Karpas-422 (cell line): ENCODE results near the gene CMA1. TPM values are rescaled to one million over a fixed set of nuclear protein-coding genes. Genes with fewer than 3 reads are reported as not detected.
A peak's percentile ranks its signal among the peaks of the same experiment; 100 is the strongest.
"Not testable (repeated sequence)": the region's sequence is repeated elsewhere in the genome, so short reads cannot be mapped to it uniquely, and the experiment has no call there.

Source experiments
- DNase-seq: peaks from one replicate; pipeline ENCODE4 v3.0.0-alpha.2; 2015
- H2AFZ ChIP-seq: fragments of 200-600 bp; sonication (generic); 2 replicates; pipeline ENCODE4 v1.6.1; 2014; ENCODE audit warnings: antibody characterized with exemption, low read length, mixed read lengths
- H3K27ac ChIP-seq: fragments of 200-600 bp; sonication (generic); 2 replicates; pipeline ENCODE4 v1.5.1; 2014; ENCODE audit warnings: mild to moderate bottlenecking, low read length, moderate library complexity
- H3K27me3 ChIP-seq: fragments of 200-600 bp; sonication (generic); 2 replicates; pipeline ENCODE4 v1.6.1; 2014; ENCODE audit warnings: low read length, mixed read lengths
- H3K36me3 ChIP-seq: fragments of 200-600 bp; sonication (generic); 2 replicates; pipeline ENCODE4 v1.6.1; 2014; ENCODE audit warnings: low read length, mixed read lengths; ENCODE audit not compliant: insufficient read depth
- H3K4me1 ChIP-seq: fragments of 200-600 bp; sonication (generic); 2 replicates; pipeline ENCODE4 v1.6.1; 2014; ENCODE audit warnings: mild to moderate bottlenecking, low read length, mixed read lengths
- H3K4me2 ChIP-seq: fragments of 200-600 bp; sonication (generic); 2 replicates; pipeline ENCODE4 v1.6.1; 2014; ENCODE audit warnings: low read length, low read depth, mild to moderate bottlenecking; ENCODE audit not compliant: poor library complexity, severe bottlenecking
- H3K4me3 ChIP-seq: fragments of 200-600 bp; sonication (generic); 2 replicates; pipeline ENCODE4 v1.5.1; 2014; ENCODE audit warnings: mild to moderate bottlenecking, antibody characterized with exemption, low read length, mixed read lengths
- H3K79me2 ChIP-seq: fragments of 200-600 bp; sonication (generic); 2 replicates; pipeline ENCODE4 v1.6.1; 2014; ENCODE audit warnings: mild to moderate bottlenecking, low read length, mixed read lengths
- H3K9ac ChIP-seq: fragments of 200-600 bp; sonication (generic); 2 replicates; pipeline ENCODE4 v1.6.0; 2014; ENCODE audit warnings: low read length
- H3K9me2 ChIP-seq: fragments of 200-600 bp; sonication (generic), shearing (Covaris generic); replicated peaks from 2 replicates; pipeline ENCODE4 v1.6.0; 2014; ENCODE audit warnings: mild to moderate bottlenecking, low read length, moderate library complexity; ENCODE audit not compliant: insufficient read depth
- H3K9me3 ChIP-seq: fragments of 300-700, 200-600 bp; sonication (generic); 2 replicates; pipeline ENCODE4 v1.6.1; 2014; ENCODE audit warnings: low read length, mixed read lengths
- H4K20me1 ChIP-seq: fragments of 200-600 bp; sonication (generic); 2 replicates; pipeline ENCODE4 v1.6.1; 2014; ENCODE audit warnings: mild to moderate bottlenecking, antibody characterized with exemption, low read length, low read depth; ENCODE audit not compliant: insufficient read depth
- total RNA-seq: library from RNA; depleted of rRNA; stranded (reverse); fragments of >200 nt; shearing (Covaris generic); gene quantifications from 2 replicates; pipeline ENCODE4 v1.2.3, GENCODE V29; 2014; ENCODE audit warnings: low replicate concordance

CMA1 gene
- total RNA-seq, 1 experiment from 2014 or later, result not detected

DNA sequence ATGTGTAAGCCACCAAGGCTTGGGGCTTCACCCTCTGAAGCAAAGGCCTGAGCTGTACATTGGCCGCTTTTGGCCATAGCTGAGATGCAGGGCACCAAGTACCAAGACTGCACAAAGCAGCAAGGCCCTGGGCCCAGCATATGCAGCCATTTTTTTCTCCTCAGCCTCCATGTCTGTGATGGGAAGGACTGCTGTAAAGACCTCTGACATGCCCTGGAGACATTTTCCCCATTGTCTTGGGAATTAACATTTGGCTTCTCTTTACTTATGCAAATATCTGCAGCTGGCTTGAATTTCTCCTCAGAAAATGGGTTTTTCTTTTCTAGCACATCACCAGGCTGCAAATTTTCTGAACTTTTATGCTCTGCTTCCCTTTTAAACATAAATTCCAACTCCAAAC lies 28.1 kb downstream of the CMA1 start:
- not testable (repeated sequence) for H3K79me2 ChIP-seq, H3K4me3 ChIP-seq, H3K27me3 ChIP-seq, H3K36me3 ChIP-seq, H4K20me1 ChIP-seq, H3K27ac ChIP-seq, H3K9ac ChIP-seq, H3K9me3 ChIP-seq, H3K4me2 ChIP-seq, DNase-seq, H3K9me2 ChIP-seq, H2AFZ ChIP-seq
- H3K4me1 ChIP-seq, result peaks cover 19% of the 10 kb centered on the region

GRCh38 chr14:24475261-24475660 lies 32.8 kb downstream of the CMA1 start:
- Histone ChIP-seq H3K27ac (no peak overlapping the region), H3K9me2 (no peaks in the 10 kb centered on the region), H4K20me1 (no peaks in the 10 kb centered on the region), H3K36me3 (no peaks in the 10 kb centered on the region), H3K4me1 (peaks cover 7% of the 10 kb centered on the region), H3K9me3 (no peaks in the 10 kb centered on the region), H3K9ac (no peak overlapping the region), H3K4me2 (no peak overlapping the region), H3K27me3 (no peaks in the 10 kb centered on the region), H3K79me2 (no peaks in the 10 kb centered on the region), H3K4me3 (no peak overlapping the region), H2AFZ (no peak overlapping the region)
- no peak for DNase-seq

- no peaks in the 10 kb centered on the region for H3K9me3 ChIP-seq
- no peak overlapping the region for H3K9ac ChIP-seq
- no peaks in the 10 kb centered on the region for H3K79me2 ChIP-seq
- no peaks in the 10 kb centered on the region for H3K9me2 ChIP-seq
- no peaks in the 10 kb centered on the region for H3K36me3 ChIP-seq
- H3K27me3 ChIP-seq, result no peaks in the 10 kb centered on the region
- no peak overlapping the region for H3K4me3 ChIP-seq
- H3K4me1 ChIP-seq, result peaks cover 6% of the 10 kb centered on the region
- no peaks in the 10 kb centered on the region for H4K20me1 ChIP-seq
- H2AFZ ChIP-seq, result no peak overlapping the region
- peak; percentile 19 for DNase-seq
- H3K4me2 ChIP-seq, result no peak overlapping the region
- no peak overlapping the region for H3K27ac ChIP-seq
These were observed 34.9 kb downstream of the CMA1 start for GRCh38 chr14:24473211-24473610.

GRCh38 chr14:24470450-24470849 lies 37.6 kb downstream of the CMA1 start:
- H3K4me1 ChIP-seq, H2AFZ ChIP-seq, H4K20me1 ChIP-seq, H3K9ac ChIP-seq, H3K36me3 ChIP-seq, H3K27ac ChIP-seq, H3K79me2 ChIP-seq, H3K9me3 ChIP-seq, H3K27me3 ChIP-seq, H3K4me2 ChIP-seq, H3K4me3 ChIP-seq, DNase-seq, H3K9me2 ChIP-seq: not testable (repeated sequence)

- H3K9me3 ChIP-seq, result no peaks in the 10 kb centered on the region
These were observed 42.3 kb downstream of the CMA1 start for GRCh38 chr14:24465805-24466204.

DNA sequence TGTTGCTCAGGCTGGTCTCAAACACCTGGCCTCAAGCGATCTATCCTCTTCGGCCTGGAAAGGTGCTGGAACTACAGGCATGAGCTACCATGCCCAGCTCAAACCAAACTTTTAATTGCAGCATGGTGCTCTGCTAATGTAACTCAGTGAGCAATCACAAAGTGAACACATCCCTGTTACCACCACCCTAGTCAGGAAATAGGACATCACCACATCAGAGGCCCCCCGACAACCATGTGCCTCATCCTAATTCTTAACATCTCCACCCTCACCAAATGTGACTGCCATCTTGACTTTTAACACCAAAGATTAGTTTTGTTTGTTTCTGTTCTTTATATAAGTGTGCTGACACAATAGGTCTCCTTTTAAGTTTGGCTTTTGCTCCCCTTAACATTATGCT lies 42.7 kb downstream of the CMA1 start:
- no peak overlapping the region for H2AFZ ChIP-seq
- no peak for DNase-seq
- no peak overlapping the region for H3K4me3 ChIP-seq
- no peak overlapping the region for H3K4me2 ChIP-seq
- H3K36me3 ChIP-seq, result no peaks in the 10 kb centered on the region
- H3K79me2 ChIP-seq, result no peaks in the 10 kb centered on the region
- H3K9me2 ChIP-seq, result no peaks in the 10 kb centered on the region
- H3K9me3 ChIP-seq, result no peaks in the 10 kb centered on the region
- H3K27ac ChIP-seq, result no peak overlapping the region
- H3K9ac ChIP-seq, result no peak overlapping the region
- no peaks in the 10 kb centered on the region for H3K27me3 ChIP-seq
- no peaks in the 10 kb centered on the region for H4K20me1 ChIP-seq
- peaks cover 13% of the 10 kb centered on the region for H3K4me1 ChIP-seq

More at GRCh38 chr14:24465805-24466204, 42.3 kb downstream of the CMA1 start:
- H3K79me2 ChIP-seq, result no peaks in the 10 kb centered on the region
- no peak overlapping the region for H2AFZ ChIP-seq
- no peak overlapping the region for H3K27ac ChIP-seq
- no peaks in the 10 kb centered on the region for H3K27me3 ChIP-seq
- peaks cover 13% of the 10 kb centered on the region for H3K4me1 ChIP-seq
- H4K20me1 ChIP-seq, result no peaks in the 10 kb centered on the region
- no peak overlapping the region for H3K4me3 ChIP-seq
- H3K9me2 ChIP-seq, result no peaks in the 10 kb centered on the region
- H3K36me3 ChIP-seq, result no peaks in the 10 kb centered on the region
- no peak overlapping the region for H3K4me2 ChIP-seq
- H3K9ac ChIP-seq, result no peak overlapping the region
- no peak for DNase-seq

DNA sequence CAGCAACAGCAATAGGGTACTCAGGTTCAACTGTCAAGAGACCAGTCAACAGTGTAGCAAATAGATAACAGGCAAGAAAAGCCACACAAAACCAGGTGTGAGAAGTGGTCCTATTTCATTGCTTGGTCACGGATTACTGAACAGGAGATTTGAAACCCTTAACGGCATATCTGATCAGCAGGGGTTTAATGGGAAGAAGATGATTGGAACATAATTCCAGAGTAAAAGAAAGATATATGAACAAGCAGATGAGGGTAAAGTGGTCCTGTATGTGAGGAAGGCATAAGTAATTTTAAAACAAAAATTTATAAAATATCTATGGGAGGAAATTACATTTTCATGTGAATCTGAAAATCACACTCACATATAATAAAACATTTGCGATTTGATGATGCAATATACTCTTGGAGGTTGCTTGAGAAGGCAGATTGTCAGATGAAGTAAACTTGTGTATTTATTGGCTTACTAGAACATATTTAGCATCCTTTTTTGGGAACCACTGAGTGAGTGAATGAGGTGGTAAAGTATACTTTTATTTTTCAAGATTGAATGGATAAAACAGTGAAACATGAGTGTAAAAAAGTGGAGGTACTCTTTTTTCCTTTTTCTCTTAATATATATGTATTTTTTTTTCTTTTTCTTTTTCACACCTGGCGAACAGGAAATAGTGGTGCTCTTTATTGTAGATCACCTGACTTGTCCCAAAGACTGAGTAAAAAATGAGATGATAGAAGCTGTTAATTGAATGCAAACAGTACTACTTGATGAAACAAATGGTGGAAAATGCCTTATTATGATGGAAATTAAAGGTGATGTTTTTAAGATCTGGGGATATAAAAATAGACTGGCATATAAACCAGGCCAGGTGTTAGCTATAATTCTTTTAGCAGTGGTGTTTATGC lies 43.9 kb downstream of the CMA1 start:
- Histone ChIP-seq H3K27me3 (no peaks in the 10 kb centered on the region), H3K9me2 (no peaks in the 10 kb centered on the region), H3K9me3 (no peaks in the 10 kb centered on the region), H3K9ac (no peak overlapping the region), H3K36me3 (no peaks in the 10 kb centered on the region), H4K20me1 (no peaks in the 10 kb centered on the region), H3K79me2 (no peaks in the 10 kb centered on the region), H3K27ac (no peak overlapping the region), H3K4me2 (no peak overlapping the region), H2AFZ (no peak overlapping the region), H3K4me1 (peaks cover 13% of the 10 kb centered on the region), H3K4me3 (no peak overlapping the region)
- no peak for DNase-seq

- Histone ChIP-seq H3K4me1 (peaks cover 13% of the 10 kb centered on the region), H3K27me3 (no peaks in the 10 kb centered on the region), H3K4me3 (no peak overlapping the region), H3K9me3 (no peaks in the 10 kb centered on the region), H3K4me2 (no peak overlapping the region), H3K36me3 (no peaks in the 10 kb centered on the region), H3K27ac (no peak overlapping the region), H2AFZ (no peak overlapping the region), H3K79me2 (no peaks in the 10 kb centered on the region), H3K9me2 (no peaks in the 10 kb centered on the region), H3K9ac (no peak overlapping the region), H4K20me1 (no peaks in the 10 kb centered on the region)
- DNase-seq, result no peak
These were observed 44.8 kb downstream of the CMA1 start for GRCh38 chr14:24463017-24463883.
